ENCODE data around the gene LAMC1.

DNA sequence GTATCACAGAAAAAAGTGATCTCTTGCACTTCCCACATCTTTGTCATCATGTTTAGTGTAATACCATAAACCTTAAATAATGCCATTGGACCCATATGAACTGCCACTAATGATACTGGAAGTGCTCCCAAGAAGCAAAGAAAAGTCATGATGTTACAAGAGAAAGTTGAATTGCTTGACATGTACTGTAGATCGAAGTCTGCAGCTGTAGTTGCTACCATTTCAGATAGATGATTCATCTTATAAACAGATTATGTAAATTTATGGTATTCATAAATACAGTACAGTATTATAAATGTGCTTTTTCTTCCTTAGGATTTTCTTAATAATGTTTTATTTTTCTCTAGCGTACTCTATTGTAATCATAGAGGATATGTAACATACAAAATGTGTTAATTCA is 132.7 kb downstream of the LAMC1 start:
- TF ChIP-seq POLR2A (IDR thresholded peaks at IDR 0.05), result no peak
- TF ChIP-seq, protein P1, sequence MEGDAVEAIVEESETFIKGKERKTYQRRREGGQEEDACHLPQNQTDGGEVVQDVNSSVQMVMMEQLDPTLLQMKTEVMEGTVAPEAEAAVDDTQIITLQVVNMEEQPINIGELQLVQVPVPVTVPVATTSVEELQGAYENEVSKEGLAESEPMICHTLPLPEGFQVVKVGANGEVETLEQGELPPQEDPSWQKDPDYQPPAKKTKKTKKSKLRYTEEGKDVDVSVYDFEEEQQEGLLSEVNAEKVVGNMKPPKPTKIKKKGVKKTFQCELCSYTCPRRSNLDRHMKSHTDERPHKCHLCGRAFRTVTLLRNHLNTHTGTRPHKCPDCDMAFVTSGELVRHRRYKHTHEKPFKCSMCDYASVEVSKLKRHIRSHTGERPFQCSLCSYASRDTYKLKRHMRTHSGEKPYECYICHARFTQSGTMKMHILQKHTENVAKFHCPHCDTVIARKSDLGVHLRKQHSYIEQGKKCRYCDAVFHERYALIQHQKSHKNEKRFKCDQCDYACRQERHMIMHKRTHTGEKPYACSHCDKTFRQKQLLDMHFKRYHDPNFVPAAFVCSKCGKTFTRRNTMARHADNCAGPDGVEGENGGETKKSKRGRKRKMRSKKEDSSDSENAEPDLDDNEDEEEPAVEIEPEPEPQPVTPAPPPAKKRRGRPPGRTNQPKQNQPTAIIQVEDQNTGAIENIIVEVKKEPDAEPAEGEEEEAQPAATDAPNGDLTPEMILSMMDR (IDR thresholded peaks at IDR 0.05), result no peak
